ENCODE measurements around the gene ARSB. TPM values are rescaled to one million over a fixed set of nuclear protein-coding genes. Genes with fewer than 3 reads are reported as not detected.

The ARSB gene
- total RNA-seq, 2 donors from 2014 or later: 28.1 TPM

GRCh38 chr5:78979117-78979742 lies 5.9 kb downstream of the ARSB start:
- Histone ChIP-seq H3K9me3 (ENCODE audit: control insufficient read depth, low read length) (no peaks in the 10 kb centered on the region), H3K4me1 (ENCODE audit: control insufficient read depth, insufficient read depth, low read length) (peaks cover 6% of the 10 kb centered on the region), H3K36me3 (ENCODE audit: control insufficient read depth, insufficient read depth, low read length) (no peaks in the 10 kb centered on the region), H3K27ac (ENCODE audit: low read depth, low read length) (no peak overlapping the region), H3K9ac (ENCODE audit: extremely low read depth, low read length, poor library complexity, severe bottlenecking) (no peak overlapping the region), H3K4me3 (ENCODE audit: low read length) (no peak overlapping the region), H3K27me3 (ENCODE audit: control insufficient read depth, insufficient read depth, low read length, poor library complexity, severe bottlenecking) (no peaks in the 10 kb centered on the region)
- no peak overlapping the region for H3K27ac Mint-ChIP-seq
- no peak for DNase-seq
- no peaks in the 10 kb centered on the region for H3K9me3 Mint-ChIP-seq
- 94 to 100% methylated on average over 5 to 7 of the region's 7 CpGs for WGBS, 2 experiments (ENCODE audit: insufficient coverage in 1 of 2, insufficient read length in 1 of 2)
- peaks cover 34% of the 10 kb centered on the region for H3K4me1 Mint-ChIP-seq
- H3K27me3 Mint-ChIP-seq (ENCODE audit: insufficient read depth): no peaks in the 10 kb centered on the region
- TF ChIP-seq CTCF (conservative IDR thresholded peaks at IDR 0.05): no peak
- H3K36me3 Mint-ChIP-seq (ENCODE audit: low read depth): no peaks in the 10 kb centered on the region
- no peak overlapping the region for H3K4me3 Mint-ChIP-seq

- no peaks in the 10 kb centered on the region for H3K36me3 Mint-ChIP-seq (ENCODE audit: low read depth)
- no peaks in the 10 kb centered on the region for H3K27me3 Mint-ChIP-seq (ENCODE audit: insufficient read depth)
- H3K4me1 Mint-ChIP-seq: peaks cover 36% of the 10 kb centered on the region
- no peak for DNase-seq
- H3K4me1 ChIP-seq (ENCODE audit: control insufficient read depth, insufficient read depth, low read length): peaks cover 11% of the 10 kb centered on the region
- no peaks in the 10 kb centered on the region for H3K36me3 ChIP-seq (ENCODE audit: control insufficient read depth, insufficient read depth, low read length)
- no peak overlapping the region for H3K9ac ChIP-seq (ENCODE audit: extremely low read depth, low read length, poor library complexity, severe bottlenecking)
- H3K4me3 Mint-ChIP-seq: no peak overlapping the region
- no peak overlapping the region for H3K27ac ChIP-seq (ENCODE audit: low read depth, low read length)
- H3K9me3 ChIP-seq (ENCODE audit: control insufficient read depth, low read length): no peaks in the 10 kb centered on the region
- WGBS, 2 experiments (ENCODE audit: insufficient coverage in 1 of 2, insufficient read length in 1 of 2): 94 to 95% methylated on average over 4 to 8 of the region's 8 CpGs
- H3K4me3 ChIP-seq (ENCODE audit: low read length): no peak overlapping the region
- no peaks in the 10 kb centered on the region for H3K9me3 Mint-ChIP-seq
- TF ChIP-seq CTCF (conservative IDR thresholded peaks at IDR 0.05): no peak
- H3K27me3 ChIP-seq (ENCODE audit: control insufficient read depth, insufficient read depth, low read length, poor library complexity, severe bottlenecking): no peaks in the 10 kb centered on the region
- peak overlapping the region; percentile 71 for H3K27ac Mint-ChIP-seq
These were observed 10.1 kb downstream of the ARSB start for GRCh38 chr5:78975035-78975434.

GRCh38 chr5:78974601-78975000 lies 10.5 kb downstream of the ARSB start:
- no peaks in the 10 kb centered on the region for H3K36me3 Mint-ChIP-seq (ENCODE audit: low read depth)
- 83 to 88% methylated on average over 2 of the region's 2 CpGs for WGBS, 2 experiments (ENCODE audit: insufficient coverage in 1 of 2, insufficient read length in 1 of 2)

More at GRCh38 chr5:78974601-78975000, 10.5 kb downstream of the ARSB start:
- no peaks in the 10 kb centered on the region for H3K9me3 ChIP-seq (ENCODE audit: control insufficient read depth, low read length)
- no peak for TF ChIP-seq CTCF (conservative IDR thresholded peaks at IDR 0.05)
- H3K27ac Mint-ChIP-seq: peak overlapping the region; percentile 71
- no peaks in the 10 kb centered on the region for H3K27me3 ChIP-seq (ENCODE audit: control insufficient read depth, insufficient read depth, low read length, poor library complexity, severe bottlenecking)
- H3K9ac ChIP-seq (ENCODE audit: extremely low read depth, low read length, poor library complexity, severe bottlenecking): no peak overlapping the region
- H3K27ac ChIP-seq (ENCODE audit: low read depth, low read length): no peak overlapping the region
- peaks cover 11% of the 10 kb centered on the region for H3K4me1 ChIP-seq (ENCODE audit: control insufficient read depth, insufficient read depth, low read length)
- peak overlapping the region; percentile 27 for H3K4me3 ChIP-seq (ENCODE audit: low read length)
- DNase-seq: no peak
- H3K4me1 Mint-ChIP-seq: peaks cover 36% of the 10 kb centered on the region
- H3K9me3 Mint-ChIP-seq: no peaks in the 10 kb centered on the region
- no peak overlapping the region for H3K4me3 Mint-ChIP-seq
- H3K27me3 Mint-ChIP-seq (ENCODE audit: insufficient read depth): no peaks in the 10 kb centered on the region
- no peaks in the 10 kb centered on the region for H3K36me3 ChIP-seq (ENCODE audit: control insufficient read depth, insufficient read depth, low read length)

Data from endodermal cell (in vitro differentiated cells).